Suppressor macrophage (primary cell): ENCODE data around the gene CTNNA3.

Experiments
- DNase-seq, 4 experiments: peaks; one replicate each; pipeline ENCODE4 v3.0.0-alpha.2; 2020 to 2022

CTNNA3 gene

GRCh38 chr10:67308912-67309311 lies 387.1 kb downstream of the CTNNA3 start:
- no peak for DNase-seq

GRCh38 chr10:67306588-67307205 lies 389.3 kb downstream of the CTNNA3 start:
- peak in 3 of 4 experiments; percentile 9 to 20 (median 17) for DNase-seq

GRCh38 chr10:67302701-67303100 lies 393.3 kb downstream of the CTNNA3 start:
- no peak for DNase-seq

DNA sequence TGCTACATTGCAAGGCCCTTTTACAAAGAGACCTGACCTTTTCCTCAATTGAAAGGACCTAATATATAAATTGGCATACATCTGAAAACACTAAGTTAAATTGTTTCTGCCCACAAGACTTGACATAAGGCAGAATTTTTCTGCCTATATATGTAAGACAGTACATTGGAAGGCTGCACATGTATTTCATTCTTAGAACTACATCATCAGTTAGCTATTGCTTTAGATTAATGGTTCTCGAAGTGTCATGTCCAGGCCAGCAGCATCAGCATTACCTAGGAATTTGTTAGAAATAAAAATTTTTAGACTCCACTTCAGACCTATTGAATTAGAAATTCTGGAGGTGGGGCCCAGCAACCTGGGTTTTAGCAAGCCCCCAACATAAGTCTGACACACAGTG lies 396.2 kb downstream of the CTNNA3 start:
- no peak for DNase-seq

- DNase-seq: no peak
Observed at GRCh38 chr10:67297637-67298181, 398.3 kb downstream of the CTNNA3 start.

DNA sequence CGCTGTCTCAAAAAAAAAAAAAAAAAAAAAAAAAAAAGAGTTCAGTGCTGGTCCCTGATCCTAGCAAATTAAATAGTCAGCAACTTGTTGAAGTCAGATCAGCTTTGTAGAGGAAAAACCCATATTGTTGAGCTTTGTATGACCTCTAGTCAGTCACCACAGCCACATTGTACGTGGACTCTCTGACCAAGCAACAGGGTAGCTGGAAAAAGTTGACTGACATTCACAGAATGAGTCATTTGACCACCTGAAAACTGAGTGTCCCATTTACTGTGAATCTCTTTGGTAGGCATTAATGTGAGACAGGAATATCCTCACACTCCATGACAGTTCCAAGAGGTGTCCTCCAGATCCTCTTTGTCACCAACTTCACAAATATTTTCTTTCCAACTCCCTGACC lies 399.1 kb downstream of the CTNNA3 start:
- DNase-seq: no peak

DNA sequence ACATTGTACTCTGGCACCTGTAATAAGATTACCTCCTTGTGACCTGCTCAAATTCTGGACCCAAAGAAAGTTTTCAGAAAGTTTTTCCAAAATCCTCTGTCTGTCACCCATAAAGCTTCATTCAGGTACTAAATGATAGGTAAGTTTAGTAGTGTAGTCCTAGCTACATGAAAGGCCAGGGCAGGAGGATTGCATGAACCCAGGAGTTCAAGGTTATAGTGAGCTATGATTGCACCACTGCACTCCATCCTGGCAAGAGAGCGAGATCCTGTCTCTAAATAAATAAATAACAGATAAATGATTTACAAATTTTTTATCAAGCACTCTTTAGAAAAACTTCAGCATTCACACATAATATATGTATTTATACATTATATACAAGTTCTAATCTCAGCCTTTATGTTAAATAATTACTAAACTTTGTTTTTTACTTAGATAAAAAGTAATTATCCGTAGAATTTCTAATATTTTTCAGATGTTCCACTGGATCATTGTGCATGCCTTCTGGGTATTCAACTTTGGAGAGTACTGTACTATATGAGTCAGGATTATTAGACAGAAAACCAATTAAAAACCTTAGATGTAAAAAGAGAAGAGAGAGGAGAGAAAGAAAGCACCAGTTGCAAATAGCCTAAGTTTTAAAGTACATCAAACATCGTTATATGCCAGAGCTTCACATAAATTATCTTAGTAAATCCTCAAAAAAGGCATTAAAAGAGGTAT lies 407.1 kb downstream of the CTNNA3 start:
- no peak for DNase-seq

DNA sequence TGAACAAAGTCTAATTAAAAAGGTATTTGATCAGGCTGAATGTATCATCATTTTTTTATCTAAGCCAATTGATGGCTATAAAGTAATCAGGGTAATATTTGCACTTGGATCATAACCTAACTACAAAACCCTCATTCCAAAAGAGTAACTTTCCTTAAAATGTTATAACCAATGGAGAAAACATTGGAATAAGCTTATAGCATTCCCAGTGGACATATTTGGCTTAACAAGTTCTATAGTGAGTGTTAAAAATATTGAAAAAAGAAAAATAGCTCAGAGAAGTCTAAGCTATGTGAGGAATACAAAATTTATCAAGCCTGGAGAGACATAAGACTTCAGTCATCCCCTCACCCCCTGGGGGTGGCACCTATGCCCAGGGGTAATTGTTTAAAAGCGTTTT lies 411.4 kb downstream of the CTNNA3 start:
- DNase-seq: no peak

GRCh38 chr10:67282871-67283270 lies 413.1 kb downstream of the CTNNA3 start:
- no peak for DNase-seq

DNA sequence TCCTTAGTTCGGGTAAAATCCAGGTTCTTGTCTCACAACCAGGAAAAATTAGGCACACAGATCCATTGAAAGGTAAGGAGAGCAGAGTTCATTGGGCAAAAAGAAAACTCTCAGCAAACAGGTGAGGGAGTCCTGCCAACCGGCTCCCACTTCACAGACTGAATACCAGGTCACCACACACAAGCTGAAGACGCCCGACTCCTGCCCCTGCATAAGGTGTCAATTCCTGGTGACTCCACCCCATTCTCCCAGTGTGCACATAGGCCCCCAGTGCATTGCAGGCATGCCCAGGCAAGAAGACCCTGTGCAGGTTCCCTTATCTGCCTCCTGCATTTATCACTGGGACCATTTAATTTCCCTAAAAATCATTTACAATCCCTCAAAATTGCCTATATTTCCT lies 415.6 kb downstream of the CTNNA3 start:
- no peak for DNase-seq

GRCh38 chr10:67277402-67277801 lies 418.6 kb downstream of the CTNNA3 start:
- DNase-seq: no peak

- DNase-seq: no peak
Observed at GRCh38 chr10:67269828-67270227, 426.2 kb downstream of the CTNNA3 start.

GRCh38 chr10:67268146-67268545 lies 427.8 kb downstream of the CTNNA3 start:
- DNase-seq: no peak

DNA sequence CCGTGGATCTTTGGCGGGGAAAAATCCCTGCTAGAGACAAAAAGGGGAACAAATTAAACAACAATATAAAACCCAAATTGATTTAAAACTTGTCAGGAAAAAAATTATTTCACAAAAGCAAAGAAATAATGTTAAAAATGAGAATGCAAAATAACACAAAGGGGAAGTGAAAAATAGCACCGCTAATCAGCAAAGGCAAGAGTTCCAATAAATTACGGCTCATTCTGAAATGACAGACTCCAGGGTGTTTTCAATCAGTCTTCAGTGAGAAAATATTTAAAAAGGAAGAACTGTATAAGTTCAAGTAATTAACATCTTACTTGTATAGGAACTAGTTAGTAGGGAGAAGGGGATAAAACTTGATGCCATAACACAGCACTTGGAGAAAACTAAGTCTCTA lies 433.3 kb downstream of the CTNNA3 start:
- no peak for DNase-seq

DNA sequence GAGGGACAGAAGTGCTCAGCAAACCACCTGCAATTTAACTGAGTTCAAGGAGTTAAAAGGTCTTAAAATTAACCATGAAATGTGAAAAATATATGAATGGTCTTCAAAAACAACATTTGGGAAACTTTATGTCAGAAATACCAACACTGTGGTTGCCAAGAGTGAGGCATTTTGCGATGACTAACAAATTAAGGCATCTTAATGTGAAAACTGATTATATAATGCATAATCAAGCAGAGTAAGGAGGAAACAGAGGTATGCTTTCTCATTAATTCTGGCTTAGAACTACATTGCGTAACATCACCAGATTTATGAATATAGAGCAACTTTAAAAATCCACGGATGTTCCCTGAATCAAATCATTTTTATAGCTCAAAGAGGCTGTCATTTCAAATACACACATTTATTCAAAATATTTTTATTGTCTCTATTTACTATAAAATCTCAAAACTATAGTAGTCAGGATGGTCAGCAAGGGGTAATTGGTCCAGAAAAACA lies 434.6 kb downstream of the CTNNA3 start:
- DNase-seq: no peak

DNA sequence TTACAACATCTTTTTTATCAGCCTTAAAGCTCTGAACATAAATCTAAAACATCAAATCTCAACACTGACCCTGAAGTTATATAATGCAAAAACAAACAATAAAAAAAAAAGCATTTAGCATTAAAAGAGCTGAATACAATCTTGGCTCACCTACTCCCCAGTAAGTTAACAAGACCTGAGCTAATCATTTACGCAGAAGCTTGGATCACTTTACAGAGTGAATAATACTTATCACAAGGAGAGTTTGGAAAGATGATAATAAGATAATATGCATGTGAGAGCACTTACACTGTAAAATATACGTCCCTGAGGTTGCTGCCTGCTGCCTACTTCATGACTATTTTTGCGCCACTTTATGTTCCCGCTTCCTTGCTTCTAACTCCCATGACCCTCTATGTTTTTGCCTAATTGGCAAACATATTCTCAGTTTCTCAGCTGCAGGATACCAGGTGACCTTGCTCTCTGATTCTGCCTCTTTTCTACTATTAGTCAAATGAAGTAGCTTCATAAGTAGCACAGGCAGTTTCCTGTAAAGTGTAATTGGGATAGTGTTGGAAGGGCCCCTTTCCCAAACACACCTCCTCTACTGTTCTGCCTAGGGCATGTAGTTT lies 436.6 kb downstream of the CTNNA3 start:
- no peak for DNase-seq

GRCh38 chr10:67257427-67258144 lies 438.4 kb downstream of the CTNNA3 start:
- no peak for DNase-seq

GRCh38 chr10:67257018-67257417 lies 439.0 kb downstream of the CTNNA3 start:
- DNase-seq: no peak

DNA sequence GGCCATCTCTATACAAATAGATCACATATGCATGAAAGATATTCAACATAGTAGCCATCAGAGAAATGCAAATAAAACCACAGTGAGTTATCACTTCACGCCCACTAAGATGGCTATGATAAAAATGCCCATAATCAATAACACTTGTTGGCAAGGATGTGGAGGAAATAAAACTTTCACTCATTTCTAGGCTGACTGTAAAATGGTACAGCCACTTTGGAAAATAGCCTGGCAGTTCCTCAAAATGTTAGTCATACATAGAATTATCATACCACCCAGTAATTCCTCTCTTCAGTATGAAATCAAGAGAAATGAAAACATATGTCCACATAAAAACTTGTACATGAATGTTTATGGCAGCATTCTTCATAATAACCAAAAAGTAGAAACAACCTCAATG lies 445.3 kb downstream of the CTNNA3 start:
- no peak for DNase-seq

- no peak for DNase-seq
Observed at GRCh38 chr10:67246066-67246555, 449.9 kb downstream of the CTNNA3 start.

DNA sequence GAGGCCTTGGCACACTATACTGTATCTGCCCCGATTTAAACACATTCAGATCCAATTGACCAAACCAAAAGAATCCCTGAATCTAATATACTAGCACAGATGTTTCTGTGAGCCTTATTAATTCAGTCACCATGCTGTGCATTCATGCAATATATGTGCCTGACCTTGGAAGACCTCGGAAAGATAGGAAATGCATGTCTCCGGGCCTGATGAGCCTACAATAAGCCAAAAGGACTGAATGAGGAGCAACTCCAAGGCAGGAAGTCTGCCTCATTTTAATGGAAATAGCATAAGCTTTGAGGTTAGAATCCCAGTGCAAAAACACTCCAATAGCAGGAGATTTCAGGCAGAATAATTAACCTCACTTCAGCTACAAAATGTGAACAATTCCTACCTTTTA lies 453.5 kb downstream of the CTNNA3 start:
- DNase-seq: no peak

GRCh38 chr10:67241451-67241850 lies 454.5 kb downstream of the CTNNA3 start:
- DNase-seq: no peak
